GF-D8 (cell line): Measurements from ENCODE around the gene LEPROT.

Experiments
- DNase-seq: peaks from one replicate; lab custom pipeline; 2025; lab: John Stamatoyannopoulos, UW

Gene LEPROT

DNA sequence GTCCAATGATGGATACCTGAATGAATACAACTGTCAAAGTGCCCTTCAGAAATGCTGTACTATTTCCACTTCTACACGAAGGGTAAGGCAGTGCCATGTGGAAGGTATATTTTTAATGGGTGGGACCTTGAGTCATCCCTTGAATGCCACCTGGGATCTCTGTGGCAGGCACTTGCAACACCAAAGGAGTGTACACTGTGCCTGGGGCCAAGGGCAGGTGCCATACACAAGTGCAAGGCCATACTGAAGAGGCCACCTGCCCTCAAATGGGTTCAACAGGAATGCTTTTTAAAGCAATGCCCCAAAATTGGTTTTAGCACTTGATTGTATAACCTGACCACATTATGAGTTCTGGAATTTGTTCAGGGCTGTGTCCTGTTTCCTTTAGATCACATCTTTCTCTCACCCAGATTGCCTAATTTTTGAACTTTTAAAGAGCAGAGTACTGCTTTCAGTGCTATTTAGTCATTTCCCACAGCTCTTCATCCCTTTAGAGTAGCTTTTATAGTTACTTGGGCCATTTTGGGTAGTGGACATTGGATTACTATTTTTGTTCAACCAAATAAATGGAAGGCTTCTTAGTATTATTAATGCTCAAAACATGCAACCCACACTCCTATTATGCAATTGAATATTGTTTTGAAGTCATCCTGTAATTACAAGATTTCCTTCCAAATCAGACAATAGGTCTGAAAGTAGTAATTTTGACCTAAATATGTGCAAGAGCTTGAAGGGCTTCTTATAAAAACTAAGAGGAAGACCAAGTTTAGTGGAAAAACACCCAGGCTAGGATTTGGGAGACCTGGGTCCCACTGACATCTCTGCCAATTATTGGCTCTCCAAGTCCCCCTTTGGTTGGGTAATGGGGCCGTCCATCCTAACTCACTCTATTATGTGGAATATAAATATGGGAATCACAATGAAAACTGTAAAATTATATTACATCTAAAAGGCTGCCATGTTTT, 57.2 kb downstream of the LEPROT start:
- no peak for DNase-seq

DNA sequence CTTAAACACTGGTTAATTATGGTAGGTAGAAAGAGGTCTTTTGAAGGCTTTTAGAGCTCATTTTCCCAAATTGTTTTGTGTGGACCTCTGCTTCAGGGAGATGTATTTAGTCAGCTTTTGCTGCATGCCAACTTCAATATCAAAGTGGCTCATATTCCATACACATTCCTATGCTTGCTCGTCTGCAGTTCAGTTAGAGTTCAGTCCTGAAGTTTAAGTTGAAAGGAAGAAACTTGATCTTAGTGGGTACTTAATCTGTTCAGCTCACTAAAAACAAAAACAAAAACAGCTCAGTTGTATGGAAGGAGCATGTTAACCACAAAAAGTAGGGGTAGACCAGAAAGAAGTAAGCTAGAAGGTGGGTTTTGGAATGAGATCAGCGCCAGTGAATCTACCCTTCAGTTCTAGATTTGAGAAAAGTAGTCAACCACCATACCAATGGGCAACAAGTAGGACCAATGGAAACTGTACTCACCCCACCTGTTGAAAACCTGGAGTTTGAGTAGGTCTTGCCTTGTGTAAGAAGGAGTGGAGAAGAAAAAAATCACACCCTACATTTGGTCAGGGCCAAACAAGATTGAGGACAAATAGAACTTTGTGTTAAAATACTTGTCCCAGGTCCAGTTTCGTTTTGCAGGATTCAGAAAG, 58.0 kb downstream of the LEPROT start:
- no peak for DNase-seq

DNA sequence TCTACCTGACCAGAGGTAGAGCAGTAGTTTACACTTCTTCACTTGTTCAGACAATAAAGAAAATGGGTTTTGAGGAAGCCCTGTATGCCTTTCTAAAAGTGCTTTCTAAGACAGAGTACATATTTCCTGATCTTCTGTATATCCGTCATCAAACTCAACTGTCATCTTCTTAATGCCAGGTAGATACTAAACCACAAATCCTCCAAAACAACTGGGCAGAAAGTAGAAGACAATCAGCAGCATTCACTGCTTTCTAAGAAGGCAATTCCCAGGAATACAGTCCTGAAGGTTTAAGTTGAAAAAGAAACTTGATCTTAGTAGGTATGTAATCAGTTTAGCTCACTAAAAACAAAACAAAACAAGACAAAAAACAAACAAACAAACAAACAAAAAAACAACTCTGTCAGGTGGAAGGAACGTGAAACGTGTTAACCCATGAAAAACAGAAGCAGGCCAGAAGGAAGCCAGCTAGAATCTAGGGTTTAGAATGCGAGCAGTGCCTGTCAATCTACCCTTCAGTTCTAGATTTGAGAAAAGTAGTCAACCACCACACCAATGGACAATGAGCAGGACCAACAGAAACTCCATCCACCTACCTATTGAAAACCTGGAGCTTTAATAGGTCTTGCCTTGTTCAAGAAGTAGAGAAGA, 59.2 kb downstream of the LEPROT start:
- no peak for DNase-seq

DNA sequence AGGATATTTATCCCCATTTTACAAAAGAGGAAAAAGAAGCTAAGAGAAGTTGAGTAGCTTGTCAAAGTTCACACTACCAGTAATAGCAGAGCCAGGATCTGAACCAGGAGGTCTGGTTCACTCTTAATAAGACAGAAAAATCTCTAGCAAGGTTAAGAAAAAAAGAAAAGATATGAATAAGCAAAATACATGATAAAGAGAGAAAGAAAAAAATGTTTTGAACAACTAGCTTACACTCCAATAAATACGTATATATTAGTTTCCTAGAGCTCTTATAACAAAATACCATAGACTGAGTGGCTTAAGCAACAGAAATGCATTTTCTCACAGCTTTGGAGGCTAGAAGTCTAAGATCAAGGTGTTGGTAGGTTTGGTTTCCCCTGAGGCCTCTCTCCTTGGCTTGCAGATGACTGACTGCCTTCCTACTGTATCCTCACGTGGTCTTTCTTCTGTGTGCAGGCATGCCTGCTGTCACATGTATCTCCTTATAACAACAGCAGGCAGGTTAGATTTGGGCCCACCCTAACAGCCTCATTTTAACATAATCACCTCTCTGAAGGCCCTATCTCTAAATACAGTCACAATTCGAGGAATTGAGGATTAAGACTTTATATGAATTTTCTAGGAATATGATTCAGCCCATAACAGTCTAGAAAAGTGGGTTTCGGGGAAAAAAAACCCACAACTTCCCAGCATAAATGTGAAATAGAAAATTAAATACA, 60.4 kb downstream of the LEPROT start:
- no peak for DNase-seq

DNA sequence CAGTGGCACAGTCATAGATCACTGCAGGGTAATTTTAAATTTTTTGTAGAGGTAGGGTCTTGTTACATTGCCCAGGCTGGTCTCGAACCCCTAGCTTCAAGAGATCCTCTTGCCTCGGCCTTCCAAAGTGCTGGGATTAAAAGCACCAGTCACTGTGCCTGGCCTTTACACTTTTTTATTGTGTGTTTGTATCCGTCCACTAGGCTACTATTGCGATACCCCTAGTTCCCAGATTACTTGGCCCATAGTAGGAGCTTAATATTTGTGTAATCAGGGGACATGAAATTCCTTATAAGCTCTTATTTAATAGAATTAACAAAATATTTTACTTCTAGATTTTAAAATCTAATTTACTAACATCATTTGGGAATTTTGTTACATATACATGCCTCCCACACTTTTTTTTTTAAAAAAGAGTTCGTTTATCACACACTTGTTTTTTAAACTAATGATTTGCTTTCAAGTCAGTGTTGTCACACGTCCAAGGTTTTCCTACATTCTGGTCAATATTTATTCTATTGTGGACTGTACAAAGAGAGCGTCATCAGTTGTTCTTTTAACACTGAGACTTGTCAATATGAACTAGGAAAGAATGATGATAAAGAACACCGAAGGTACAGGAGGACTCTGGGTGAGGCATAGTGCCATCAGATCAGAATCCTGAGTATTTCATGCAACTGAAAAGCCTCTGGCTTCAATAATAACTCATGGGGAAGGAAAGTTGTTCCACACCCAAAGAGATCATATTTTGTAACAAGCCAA, 63.7 kb downstream of the LEPROT start:
- DNase-seq = no peak
